Fibroblast of peridontal ligament (primary cell): ENCODE measurements around the gene CDYL.
"Not testable (repeated sequence)": the region's sequence is repeated elsewhere in the genome, so short reads cannot be mapped to it uniquely, and the experiment has no call there.

Source experiments
- DNase-seq: peaks from one replicate; pipeline ENCODE4 v3.0.0-alpha.2; 2010; ENCODE audit errors: extremely low read depth

Gene CDYL

GRCh38 chr6:4844108-4844507 is 67.9 kb downstream of the CDYL start:
- no peak for DNase-seq

- DNase-seq: no peak
These were observed 70.2 kb downstream of the CDYL start for GRCh38 chr6:4846387-4846786.

- DNase-seq: no peak
These were observed 72.3 kb downstream of the CDYL start for GRCh38 chr6:4848382-4849068.

- DNase-seq: no peak
These were observed 73.2 kb downstream of the CDYL start for GRCh38 chr6:4849226-4850022.

- no peak for DNase-seq
These were observed 74.8 kb downstream of the CDYL start for GRCh38 chr6:4851035-4851434.

- not testable (repeated sequence) for DNase-seq
These were observed 76.0 kb downstream of the CDYL start for GRCh38 chr6:4852186-4852585.

GRCh38 chr6:4852938-4853337 is 76.7 kb downstream of the CDYL start:
- DNase-seq: no peak

- DNase-seq: no peak
These were observed 77.1 kb downstream of the CDYL start for GRCh38 chr6:4853349-4853748.

GRCh38 chr6:4853782-4854511 is 77.7 kb downstream of the CDYL start:
- DNase-seq: no peak

- no peak for DNase-seq
These were observed 80.6 kb downstream of the CDYL start for GRCh38 chr6:4856785-4857184.

GRCh38 chr6:4858194-4859015 is 82.2 kb downstream of the CDYL start:
- no peak for DNase-seq

GRCh38 chr6:4860387-4860786 is 84.2 kb downstream of the CDYL start:
- DNase-seq: no peak

GRCh38 chr6:4861564-4861963 is 85.4 kb downstream of the CDYL start:
- no peak for DNase-seq

GRCh38 chr6:4864519-4864918 is 88.3 kb downstream of the CDYL start:
- DNase-seq: no peak

GRCh38 chr6:4865006-4865405 is 88.8 kb downstream of the CDYL start:
- DNase-seq: not testable (repeated sequence)

- DNase-seq: peak; percentile 25
These were observed 94.8 kb downstream of the CDYL start for GRCh38 chr6:4870821-4871494.

GRCh38 chr6:4871825-4872224 is 95.6 kb downstream of the CDYL start:
- DNase-seq: no peak

GRCh38 chr6:4872841-4873240 is 96.6 kb downstream of the CDYL start:
- no peak for DNase-seq

GRCh38 chr6:4873928-4874327 is 97.7 kb downstream of the CDYL start:
- DNase-seq: no peak

- DNase-seq: no peak
These were observed 103.6 kb downstream of the CDYL start for GRCh38 chr6:4879741-4880275.

- no peak for DNase-seq
These were observed 104.2 kb downstream of the CDYL start for GRCh38 chr6:4880363-4880762.
